ENCODE results near the gene KCNT2. TPM values are rescaled to one million over a fixed set of nuclear protein-coding genes. Genes with fewer than 3 reads are reported as not detected.

Gene KCNT2
- polyA plus RNA-seq, 1 of the 3 experiments (the other 2 are of a cell fraction): 0.56 TPM

DNA sequence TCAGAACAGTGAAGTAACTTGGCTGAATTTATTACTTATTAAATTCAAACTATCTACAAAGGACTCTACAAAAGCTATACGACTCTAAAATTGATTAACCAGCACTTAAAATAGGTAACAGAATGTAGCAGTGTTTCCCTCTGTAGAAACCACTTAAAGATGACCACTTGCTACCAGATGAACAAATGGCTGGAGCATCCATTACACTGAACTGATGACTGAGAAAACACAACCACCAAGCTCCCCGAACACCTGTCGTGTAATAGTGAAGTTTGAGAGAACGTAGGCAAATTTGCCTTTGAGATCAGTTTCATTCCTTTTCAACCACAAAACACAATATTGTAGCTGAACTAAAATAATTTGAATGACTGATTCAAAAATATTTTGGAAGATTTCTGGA lies 226.7 kb downstream of the KCNT2 start:
- CTCF ChIA-PET: interaction anchor here (0.7 kb wide), 1 partner anchor 9 kb away, joined by 3 read pairs; no protein-coding TSS in a partner anchor

More for the DNA sequence above, 226.7 kb downstream of the KCNT2 start:
- Histone ChIP-seq H3K4me3 (ENCODE audit: low read depth in 2 of 2, low read length in 1 of 2) (no peak overlapping the region), H3F3A (replicated peaks; ENCODE audit: insufficient read depth) (no peaks in the 10 kb centered on the region), H3K27ac (ENCODE audit: low read depth in 2 of 2, low read length in 1 of 2) (no peak overlapping the region), H4K20me1 (ENCODE audit: insufficient read depth) (no peaks in the 10 kb centered on the region), H3K9me2 (no peaks in the 10 kb centered on the region), H3K4me1 (ENCODE audit: control insufficient read depth in 1 of 2, insufficient read depth in 2 of 2, low read depth in 1 of 2, low read length in 1 of 2) (no peaks in the 10 kb centered on the region; a peak in 1 of 4 replicates), H3K36me3 (replicated peaks in 1 of 2; ENCODE audit: control insufficient read depth in 1 of 2, insufficient read depth in 2 of 2, low read length in 1 of 2) (no peaks in the 10 kb centered on the region), H3K9ac (no peak overlapping the region), H3K4me2 (no peak overlapping the region), H3K9me3 (no peaks in the 10 kb centered on the region), H2AFZ (ENCODE audit: low read depth) (no peak overlapping the region), H3K27me3 (ENCODE audit: insufficient read depth) (no peaks in the 10 kb centered on the region), H3K79me2 (ENCODE audit: insufficient read depth) (no peaks in the 10 kb centered on the region)
- DNase-seq: no peak
- POLR2A ChIA-PET: no interaction called here
- 91% methylated on average over 4 of the region's 4 CpGs for whole genome bisulfite sequencing (ENCODE audit: low lambda C conversion rate)
- TF ChIP-seq SMC3 (IDR thresholded peaks at IDR 0.05; ENCODE audit: low read depth, low read length) (no peak), POLR2AphosphoS5 (IDR thresholded peaks at IDR 0.05; ENCODE audit: low read depth, low read length) (no peak), MXI1 (IDR thresholded peaks at IDR 0.05; ENCODE audit: low read depth, low read length) (no peak), JUND (IDR thresholded peaks at IDR 0.05) (no peak), EP300 (IDR thresholded peaks at IDR 0.05; ENCODE audit: borderline replicate concordance in 1 of 2, low read depth in 1 of 2, low read length in 1 of 2) (no peak), NFIC (IDR thresholded peaks at IDR 0.05; ENCODE audit: borderline replicate concordance) (no peak), NRF1 (IDR thresholded peaks at IDR 0.05; ENCODE audit: low read depth, low read length) (no peak), RFX5 (IDR thresholded peaks at IDR 0.05; ENCODE audit: low read length) (no peak), RCOR1 (IDR thresholded peaks at IDR 0.05; ENCODE audit: low read length) (no peak), CHD2 (IDR thresholded peaks at IDR 0.05; ENCODE audit: low read length, partially characterized antibody) (no peak)
- TF ChIP-seq, protein P1, sequence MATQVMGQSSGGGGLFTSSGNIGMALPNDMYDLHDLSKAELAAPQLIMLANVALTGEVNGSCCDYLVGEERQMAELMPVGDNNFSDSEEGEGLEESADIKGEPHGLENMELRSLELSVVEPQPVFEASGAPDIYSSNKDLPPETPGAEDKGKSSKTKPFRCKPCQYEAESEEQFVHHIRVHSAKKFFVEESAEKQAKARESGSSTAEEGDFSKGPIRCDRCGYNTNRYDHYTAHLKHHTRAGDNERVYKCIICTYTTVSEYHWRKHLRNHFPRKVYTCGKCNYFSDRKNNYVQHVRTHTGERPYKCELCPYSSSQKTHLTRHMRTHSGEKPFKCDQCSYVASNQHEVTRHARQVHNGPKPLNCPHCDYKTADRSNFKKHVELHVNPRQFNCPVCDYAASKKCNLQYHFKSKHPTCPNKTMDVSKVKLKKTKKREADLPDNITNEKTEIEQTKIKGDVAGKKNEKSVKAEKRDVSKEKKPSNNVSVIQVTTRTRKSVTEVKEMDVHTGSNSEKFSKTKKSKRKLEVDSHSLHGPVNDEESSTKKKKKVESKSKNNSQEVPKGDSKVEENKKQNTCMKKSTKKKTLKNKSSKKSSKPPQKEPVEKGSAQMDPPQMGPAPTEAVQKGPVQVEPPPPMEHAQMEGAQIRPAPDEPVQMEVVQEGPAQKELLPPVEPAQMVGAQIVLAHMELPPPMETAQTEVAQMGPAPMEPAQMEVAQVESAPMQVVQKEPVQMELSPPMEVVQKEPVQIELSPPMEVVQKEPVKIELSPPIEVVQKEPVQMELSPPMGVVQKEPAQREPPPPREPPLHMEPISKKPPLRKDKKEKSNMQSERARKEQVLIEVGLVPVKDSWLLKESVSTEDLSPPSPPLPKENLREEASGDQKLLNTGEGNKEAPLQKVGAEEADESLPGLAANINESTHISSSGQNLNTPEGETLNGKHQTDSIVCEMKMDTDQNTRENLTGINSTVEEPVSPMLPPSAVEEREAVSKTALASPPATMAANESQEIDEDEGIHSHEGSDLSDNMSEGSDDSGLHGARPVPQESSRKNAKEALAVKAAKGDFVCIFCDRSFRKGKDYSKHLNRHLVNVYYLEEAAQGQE (IDR thresholded peaks at IDR 0.05; ENCODE audit: low read depth, low read length): no peak
- TF ChIP-seq, protein P2, sequence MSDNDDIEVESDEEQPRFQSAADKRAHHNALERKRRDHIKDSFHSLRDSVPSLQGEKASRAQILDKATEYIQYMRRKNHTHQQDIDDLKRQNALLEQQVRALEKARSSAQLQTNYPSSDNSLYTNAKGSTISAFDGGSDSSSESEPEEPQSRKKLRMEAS (IDR thresholded peaks at IDR 0.05; ENCODE audit: low read depth): no peak
- TF ChIP-seq, protein P3, sequence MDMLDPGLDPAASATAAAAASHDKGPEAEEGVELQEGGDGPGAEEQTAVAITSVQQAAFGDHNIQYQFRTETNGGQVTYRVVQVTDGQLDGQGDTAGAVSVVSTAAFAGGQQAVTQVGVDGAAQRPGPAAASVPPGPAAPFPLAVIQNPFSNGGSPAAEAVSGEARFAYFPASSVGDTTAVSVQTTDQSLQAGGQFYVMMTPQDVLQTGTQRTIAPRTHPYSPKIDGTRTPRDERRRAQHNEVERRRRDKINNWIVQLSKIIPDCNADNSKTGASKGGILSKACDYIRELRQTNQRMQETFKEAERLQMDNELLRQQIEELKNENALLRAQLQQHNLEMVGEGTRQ (IDR thresholded peaks at IDR 0.05; ENCODE audit: borderline replicate concordance, low read depth, low read length): no peak
- TF ChIP-seq, protein P4, sequence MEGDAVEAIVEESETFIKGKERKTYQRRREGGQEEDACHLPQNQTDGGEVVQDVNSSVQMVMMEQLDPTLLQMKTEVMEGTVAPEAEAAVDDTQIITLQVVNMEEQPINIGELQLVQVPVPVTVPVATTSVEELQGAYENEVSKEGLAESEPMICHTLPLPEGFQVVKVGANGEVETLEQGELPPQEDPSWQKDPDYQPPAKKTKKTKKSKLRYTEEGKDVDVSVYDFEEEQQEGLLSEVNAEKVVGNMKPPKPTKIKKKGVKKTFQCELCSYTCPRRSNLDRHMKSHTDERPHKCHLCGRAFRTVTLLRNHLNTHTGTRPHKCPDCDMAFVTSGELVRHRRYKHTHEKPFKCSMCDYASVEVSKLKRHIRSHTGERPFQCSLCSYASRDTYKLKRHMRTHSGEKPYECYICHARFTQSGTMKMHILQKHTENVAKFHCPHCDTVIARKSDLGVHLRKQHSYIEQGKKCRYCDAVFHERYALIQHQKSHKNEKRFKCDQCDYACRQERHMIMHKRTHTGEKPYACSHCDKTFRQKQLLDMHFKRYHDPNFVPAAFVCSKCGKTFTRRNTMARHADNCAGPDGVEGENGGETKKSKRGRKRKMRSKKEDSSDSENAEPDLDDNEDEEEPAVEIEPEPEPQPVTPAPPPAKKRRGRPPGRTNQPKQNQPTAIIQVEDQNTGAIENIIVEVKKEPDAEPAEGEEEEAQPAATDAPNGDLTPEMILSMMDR (IDR thresholded peaks at IDR 0.05): no peak
- TF ChIP-seq, protein P5, sequence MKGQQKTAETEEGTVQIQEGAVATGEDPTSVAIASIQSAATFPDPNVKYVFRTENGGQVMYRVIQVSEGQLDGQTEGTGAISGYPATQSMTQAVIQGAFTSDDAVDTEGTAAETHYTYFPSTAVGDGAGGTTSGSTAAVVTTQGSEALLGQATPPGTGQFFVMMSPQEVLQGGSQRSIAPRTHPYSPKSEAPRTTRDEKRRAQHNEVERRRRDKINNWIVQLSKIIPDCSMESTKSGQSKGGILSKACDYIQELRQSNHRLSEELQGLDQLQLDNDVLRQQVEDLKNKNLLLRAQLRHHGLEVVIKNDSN (IDR thresholded peaks at IDR 0.05; ENCODE audit: borderline replicate concordance, low read depth): no peak
- TF ChIP-seq, protein P6, sequence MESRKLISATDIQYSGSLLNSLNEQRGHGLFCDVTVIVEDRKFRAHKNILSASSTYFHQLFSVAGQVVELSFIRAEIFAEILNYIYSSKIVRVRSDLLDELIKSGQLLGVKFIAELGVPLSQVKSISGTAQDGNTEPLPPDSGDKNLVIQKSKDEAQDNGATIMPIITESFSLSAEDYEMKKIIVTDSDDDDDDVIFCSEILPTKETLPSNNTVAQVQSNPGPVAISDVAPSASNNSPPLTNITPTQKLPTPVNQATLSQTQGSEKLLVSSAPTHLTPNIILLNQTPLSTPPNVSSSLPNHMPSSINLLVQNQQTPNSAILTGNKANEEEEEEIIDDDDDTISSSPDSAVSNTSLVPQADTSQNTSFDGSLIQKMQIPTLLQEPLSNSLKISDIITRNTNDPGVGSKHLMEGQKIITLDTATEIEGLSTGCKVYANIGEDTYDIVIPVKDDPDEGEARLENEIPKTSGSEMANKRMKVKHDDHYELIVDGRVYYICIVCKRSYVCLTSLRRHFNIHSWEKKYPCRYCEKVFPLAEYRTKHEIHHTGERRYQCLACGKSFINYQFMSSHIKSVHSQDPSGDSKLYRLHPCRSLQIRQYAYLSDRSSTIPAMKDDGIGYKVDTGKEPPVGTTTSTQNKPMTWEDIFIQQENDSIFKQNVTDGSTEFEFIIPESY (IDR thresholded peaks at IDR 0.05; ENCODE audit: borderline replicate concordance, low read depth): no peak
